Measurements from ENCODE around the gene DACH1. TPM values are rescaled to one million over a fixed set of nuclear protein-coding genes. Genes with fewer than 3 reads are reported as not detected.

The DACH1 gene
- total RNA-seq, 4 donors from 2014 or later, result 0.08 to 2.3 (median 0.71) TPM

- TF ChIP-seq CTCF (IDR thresholded peaks at IDR 0.05) (no peak), POLR2A (IDR thresholded peaks at IDR 0.05) (no peak)
- intact Hi-C loops (cut with DNase I), result no loop called here
- Histone ChIP-seq H3K9me3 (no peaks in the 10 kb centered on the region), H3K4me1 (no peaks in the 10 kb centered on the region), H3K27me3 (no peaks in the 10 kb centered on the region), H3K36me3 (no peaks in the 10 kb centered on the region), H3K27ac (no peak overlapping the region), H3K4me3 (no peak overlapping the region)
- no peak for DNase-seq
- WGBS, 2 donors, result 68 to 76% methylated on average over 1 of the region's 1 CpG
Observed at GRCh38 chr13:71775966-71776365, 91.0 kb downstream of the DACH1 start.

GRCh38 chr13:71774863-71775262 is 92.1 kb downstream of the DACH1 start:
- DNase-seq, result no peak
- TF ChIP-seq POLR2A (IDR thresholded peaks at IDR 0.05) (no peak), CTCF (IDR thresholded peaks at IDR 0.05) (no peak)
- 71 to 73% methylated on average over 3 to 4 of the region's 4 CpGs for WGBS, 2 donors
- no peak overlapping the region for H3K27ac ChIP-seq
- no peak overlapping the region for H3K4me3 ChIP-seq
- H3K9me3 ChIP-seq, result no peaks in the 10 kb centered on the region
- H3K27me3 ChIP-seq, result no peaks in the 10 kb centered on the region
- intact Hi-C loops (cut with DNase I), result no loop called here
- no peaks in the 10 kb centered on the region for H3K36me3 ChIP-seq
- H3K4me1 ChIP-seq, result no peaks in the 10 kb centered on the region

- intact Hi-C loops (cut with DNase I), result no loop called here
- no peak overlapping the region for H3K4me3 ChIP-seq
- TF ChIP-seq POLR2A (IDR thresholded peaks at IDR 0.05), result no peak
- no peak for TF ChIP-seq CTCF (IDR thresholded peaks at IDR 0.05)
- 39 to 43% methylated on average over 4 of the region's 4 CpGs for WGBS, 2 donors
- no peaks in the 10 kb centered on the region for H3K9me3 ChIP-seq
- H3K27ac ChIP-seq, result no peak overlapping the region
- DNase-seq, result no peak
- H3K4me1 ChIP-seq, result no peaks in the 10 kb centered on the region
- H3K36me3 ChIP-seq, result no peaks in the 10 kb centered on the region
- no peaks in the 10 kb centered on the region for H3K27me3 ChIP-seq
Observed at GRCh38 chr13:71773531-71773930, 93.5 kb downstream of the DACH1 start.

- Histone ChIP-seq H3K4me1 (no peaks in the 10 kb centered on the region), H3K9me3 (no peaks in the 10 kb centered on the region), H3K27me3 (no peaks in the 10 kb centered on the region), H3K4me3 (no peak overlapping the region), H3K36me3 (no peaks in the 10 kb centered on the region), H3K27ac (no peak overlapping the region)
- intact Hi-C loops (cut with DNase I), result no loop called here
- 7 to 10% methylated on average over 1 of the region's 1 CpG for WGBS, 2 donors
- no peak for TF ChIP-seq POLR2A (IDR thresholded peaks at IDR 0.05)
- no peak for TF ChIP-seq CTCF (IDR thresholded peaks at IDR 0.05)
- DNase-seq, result no peak
Observed at GRCh38 chr13:71772361-71772760, 94.6 kb downstream of the DACH1 start.

- DNase-seq, result no peak
- Histone ChIP-seq H3K4me3 (no peak overlapping the region), H3K36me3 (no peaks in the 10 kb centered on the region), H3K4me1 (no peaks in the 10 kb centered on the region), H3K9me3 (no peaks in the 10 kb centered on the region), H3K27ac (no peak overlapping the region), H3K27me3 (no peaks in the 10 kb centered on the region)
- intact Hi-C loops (cut with DNase I), result no loop called here
- 74 to 82% methylated on average over 2 of the region's 2 CpGs for WGBS, 2 donors
- no peak for TF ChIP-seq POLR2A (IDR thresholded peaks at IDR 0.05)
- TF ChIP-seq CTCF (IDR thresholded peaks at IDR 0.05), result no peak
Observed at GRCh38 chr13:71771144-71771543, 95.9 kb downstream of the DACH1 start.

All from esophagus squamous epithelium (tissue), 5 donors.